Measurements from ENCODE around the gene LMX1B.

The LMX1B gene

GRCh38 chr9:126689027-126689825 lies 75.5 kb downstream of the LMX1B start:
- TF ChIP-seq, protein P1, sequence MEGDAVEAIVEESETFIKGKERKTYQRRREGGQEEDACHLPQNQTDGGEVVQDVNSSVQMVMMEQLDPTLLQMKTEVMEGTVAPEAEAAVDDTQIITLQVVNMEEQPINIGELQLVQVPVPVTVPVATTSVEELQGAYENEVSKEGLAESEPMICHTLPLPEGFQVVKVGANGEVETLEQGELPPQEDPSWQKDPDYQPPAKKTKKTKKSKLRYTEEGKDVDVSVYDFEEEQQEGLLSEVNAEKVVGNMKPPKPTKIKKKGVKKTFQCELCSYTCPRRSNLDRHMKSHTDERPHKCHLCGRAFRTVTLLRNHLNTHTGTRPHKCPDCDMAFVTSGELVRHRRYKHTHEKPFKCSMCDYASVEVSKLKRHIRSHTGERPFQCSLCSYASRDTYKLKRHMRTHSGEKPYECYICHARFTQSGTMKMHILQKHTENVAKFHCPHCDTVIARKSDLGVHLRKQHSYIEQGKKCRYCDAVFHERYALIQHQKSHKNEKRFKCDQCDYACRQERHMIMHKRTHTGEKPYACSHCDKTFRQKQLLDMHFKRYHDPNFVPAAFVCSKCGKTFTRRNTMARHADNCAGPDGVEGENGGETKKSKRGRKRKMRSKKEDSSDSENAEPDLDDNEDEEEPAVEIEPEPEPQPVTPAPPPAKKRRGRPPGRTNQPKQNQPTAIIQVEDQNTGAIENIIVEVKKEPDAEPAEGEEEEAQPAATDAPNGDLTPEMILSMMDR (conservative IDR thresholded peaks at IDR 0.05; ENCODE audit: control insufficient read depth, insufficient read depth, low read depth, low read length), result no peak
- no peak for DNase-seq (ENCODE audit: low read depth)
- no peak overlapping the region for H3K4me3 ChIP-seq (ENCODE audit: control insufficient read depth, low read depth, low read length)

DNA sequence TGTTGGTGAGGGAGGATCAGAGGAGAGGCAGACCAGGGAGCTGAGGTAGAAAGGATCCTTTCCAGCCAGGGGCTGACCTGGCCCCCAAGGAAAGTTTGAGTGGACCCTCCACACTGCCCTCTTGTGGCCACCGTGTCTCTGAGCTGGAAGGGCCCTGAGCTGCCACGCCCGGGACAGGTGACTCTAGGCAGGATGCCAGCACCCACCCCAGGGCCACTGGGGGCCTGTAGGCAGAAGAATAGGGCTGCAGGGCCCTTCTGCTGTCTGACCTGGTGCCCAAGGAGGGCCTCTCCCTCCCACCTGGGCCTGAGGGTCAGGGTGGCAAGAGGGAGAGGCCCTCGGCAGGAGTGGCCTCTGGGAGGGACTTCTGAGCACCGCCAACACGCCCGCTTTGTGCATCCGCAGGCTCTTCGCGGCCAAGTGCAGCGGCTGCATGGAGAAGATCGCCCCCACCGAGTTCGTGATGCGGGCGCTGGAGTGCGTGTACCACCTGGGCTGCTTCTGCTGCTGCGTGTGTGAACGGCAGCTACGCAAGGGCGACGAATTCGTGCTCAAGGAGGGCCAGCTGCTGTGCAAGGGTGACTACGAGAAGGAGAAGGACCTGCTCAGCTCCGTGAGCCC lies 76.8 kb downstream of the LMX1B start:
- TF ChIP-seq, protein P1 (conservative IDR thresholded peaks at IDR 0.05; ENCODE audit: control insufficient read depth, insufficient read depth, low read depth, low read length), result peak; percentile 51
- no peak overlapping the region for H3K4me3 ChIP-seq (ENCODE audit: control insufficient read depth, low read depth, low read length)
- peak; percentile 10 for DNase-seq (ENCODE audit: low read depth)

DNA sequence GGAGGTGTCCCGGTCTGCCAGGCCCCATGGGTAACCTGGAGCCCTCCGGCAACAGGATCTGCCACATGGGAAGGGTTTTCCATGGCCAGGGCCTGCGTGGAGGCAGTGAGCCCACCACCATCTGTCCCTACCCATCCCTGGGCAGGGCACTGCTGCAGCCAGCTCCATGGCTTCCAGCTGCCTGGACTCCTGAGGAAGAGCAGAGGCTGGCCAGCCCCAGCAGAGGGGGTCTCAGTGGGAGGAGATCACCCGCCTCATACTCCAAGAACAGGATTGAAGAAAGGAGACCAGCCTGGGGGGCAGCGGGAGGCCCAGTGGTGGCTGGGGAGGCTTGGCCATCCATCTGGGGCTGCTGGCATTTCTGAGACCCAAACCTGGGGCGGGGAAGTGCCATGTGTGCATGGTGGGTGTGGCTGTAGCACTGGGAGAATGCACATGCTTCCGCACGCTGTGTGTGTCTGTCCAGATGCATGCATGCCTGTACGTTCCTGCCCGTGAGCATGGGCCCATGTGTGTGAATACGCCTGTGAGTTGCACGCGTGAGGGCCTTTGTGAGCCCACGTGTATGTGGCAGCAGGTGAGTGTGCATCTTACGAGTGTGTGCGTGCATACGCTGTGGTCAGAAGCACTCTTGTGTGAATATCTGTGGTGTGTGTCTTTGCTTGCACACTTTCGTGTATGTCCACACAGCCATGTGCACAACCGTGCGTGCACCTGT lies 78.5 kb downstream of the LMX1B start:
- DNase-seq (ENCODE audit: low read depth), result no peak
- TF ChIP-seq, protein P1 (conservative IDR thresholded peaks at IDR 0.05; ENCODE audit: control insufficient read depth, insufficient read depth, low read depth, low read length), result no peak
- no peak overlapping the region for H3K4me3 ChIP-seq (ENCODE audit: control insufficient read depth, low read depth, low read length)

- DNase-seq (ENCODE audit: low read depth), result no peak
- H3K4me3 ChIP-seq (ENCODE audit: control insufficient read depth, low read depth, low read length), result no peak overlapping the region
- TF ChIP-seq, protein P1 (conservative IDR thresholded peaks at IDR 0.05; ENCODE audit: control insufficient read depth, insufficient read depth, low read depth, low read length), result no peak
Measured at GRCh38 chr9:126692759-126693427, 79.2 kb downstream of the LMX1B start.

DNA sequence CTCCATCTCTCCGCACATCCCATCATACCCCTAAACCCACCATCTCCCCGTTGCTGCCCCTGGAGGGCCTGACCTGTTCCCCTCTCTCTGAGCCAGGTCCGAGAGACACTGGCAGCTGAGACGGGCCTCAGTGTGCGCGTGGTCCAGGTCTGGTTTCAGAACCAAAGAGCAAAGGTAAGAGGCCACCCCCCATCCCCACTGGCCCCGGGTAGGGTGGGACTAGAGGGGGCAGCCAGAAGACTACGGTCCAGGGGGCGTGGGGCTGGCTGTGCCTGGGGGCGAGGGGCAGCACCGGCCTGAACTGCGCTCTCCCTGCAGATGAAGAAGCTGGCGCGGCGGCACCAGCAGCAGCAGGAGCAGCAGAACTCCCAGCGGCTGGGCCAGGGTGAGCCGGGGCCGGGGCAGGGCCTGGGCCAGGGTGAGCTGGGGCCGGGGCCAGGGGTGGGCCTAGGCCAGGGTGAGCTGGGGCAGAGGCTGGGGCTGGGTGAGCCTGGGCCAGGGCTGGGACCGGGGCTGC lies 79.8 kb downstream of the LMX1B start:
- H3K4me3 ChIP-seq (ENCODE audit: control insufficient read depth, low read depth, low read length), result no peak overlapping the region
- TF ChIP-seq, protein P1 (conservative IDR thresholded peaks at IDR 0.05; ENCODE audit: control insufficient read depth, insufficient read depth, low read depth, low read length), result no peak
- DNase-seq (ENCODE audit: low read depth), result no peak

Measured in fibroblast of mammary gland (primary cell).